Trophoblast cell (in vitro differentiated cells and primary cell): ENCODE data around the gene GAS2L2.

Experiments used
- DNase-seq, 2 donors: peaks; one replicate each; pipeline ENCODE4 v3.0.0-alpha.2; 2016
- H2AFZ ChIP-seq: 2 replicates; pipeline ENCODE4 v1.6.1; 2013; ENCODE audit warnings: low read length, moderate library complexity, mild to moderate bottlenecking; ENCODE audit not compliant: insufficient read depth, poor library complexity
- H2AK5ac ChIP-seq: 2 replicates; pipeline ENCODE4 v1.6.1; 2013; ENCODE audit warnings: mild to moderate bottlenecking, low read length
- H2BK120ac ChIP-seq: 2 replicates; pipeline ENCODE4 v1.6.1; 2013; ENCODE audit warnings: low read length, mild to moderate bottlenecking, moderate library complexity; ENCODE audit not compliant: insufficient read depth, poor library complexity
- H2BK12ac ChIP-seq: 2 replicates; pipeline ENCODE4 v1.6.1; 2013; ENCODE audit warnings: mild to moderate bottlenecking, low read length, moderate library complexity
- H2BK5ac ChIP-seq: 2 replicates; pipeline ENCODE4 v1.6.1; 2013; ENCODE audit warnings: low read length, low read depth, moderate library complexity, mild to moderate bottlenecking; ENCODE audit not compliant: poor library complexity
- H3K14ac ChIP-seq: 2 replicates; pipeline ENCODE4 v1.6.1; 2013; ENCODE audit warnings: mild to moderate bottlenecking, low read length
- H3K18ac ChIP-seq: 2 replicates; pipeline ENCODE4 v1.6.1; 2013; ENCODE audit warnings: mild to moderate bottlenecking, low read length
- H3K23ac ChIP-seq: 2 replicates; pipeline ENCODE4 v1.6.1; 2013; ENCODE audit warnings: low read length
- H3K27ac ChIP-seq: 2 replicates; pipeline ENCODE4 v1.5.1; 2013; ENCODE audit warnings: low read depth, mild to moderate bottlenecking, inconsistent platforms, low read length, moderate library complexity
- H3K27me3 ChIP-seq: 2 replicates; pipeline ENCODE4 v1.6.1; 2013; ENCODE audit warnings: inconsistent platforms, mild to moderate bottlenecking, low read length, moderate library complexity; ENCODE audit not compliant: insufficient read depth
- H3K36me3 ChIP-seq, 2 experiments: 1 replicate in 1 of 2; 2 replicates in 1 of 2; pipeline ENCODE4 v1.6.1; 2013; ENCODE audit warnings: low read length in 2 of 2, mild to moderate bottlenecking in 2 of 2, moderate library complexity in 1 of 2; ENCODE audit not compliant: insufficient read depth in 2 of 2, control insufficient read depth in 1 of 2
- H3K4ac ChIP-seq: 2 replicates; pipeline ENCODE4 v1.6.1; 2013; ENCODE audit warnings: low read depth, mild to moderate bottlenecking, low read length, moderate library complexity
- H3K4me1 ChIP-seq, 2 experiments: 1 replicate in 1 of 2; 2 replicates in 1 of 2; pipeline ENCODE4 v1.6.1; 2013; ENCODE audit warnings: low read length in 2 of 2, mild to moderate bottlenecking in 2 of 2, moderate library complexity in 1 of 2; ENCODE audit not compliant: insufficient read depth in 2 of 2, control insufficient read depth in 1 of 2
- H3K4me2 ChIP-seq: 2 replicates; pipeline ENCODE4 v1.6.1; 2013; ENCODE audit warnings: inconsistent platforms, mild to moderate bottlenecking, low read length, moderate library complexity
- H3K4me3 ChIP-seq: 2 replicates; pipeline ENCODE4 v1.5.1; 2013; ENCODE audit warnings: mild to moderate bottlenecking, low read depth, low read length, inconsistent platforms
- H3K79me1 ChIP-seq: one replicate; pipeline ENCODE4 v1.6.1; 2013; ENCODE audit warnings: low read length
- H3K79me2 ChIP-seq: 2 replicates; pipeline ENCODE4 v1.6.1; 2013; ENCODE audit warnings: low read length, mild to moderate bottlenecking; ENCODE audit not compliant: control insufficient read depth, insufficient read depth, poor library complexity
- H3K9ac ChIP-seq: 2 replicates; pipeline ENCODE4 v1.6.1; 2013; ENCODE audit warnings: mild to moderate bottlenecking, low read length
- H3K9me3 ChIP-seq: 2 replicates; pipeline ENCODE4 v1.6.1; 2013; ENCODE audit warnings: low read depth, mild to moderate bottlenecking, control low read depth, inconsistent platforms, low read length; ENCODE audit not compliant: insufficient read depth
- H4K12ac ChIP-seq: 2 replicates; pipeline ENCODE4 v1.6.1; 2013; ENCODE audit warnings: low read depth, mild to moderate bottlenecking, low read length, moderate library complexity
- H4K8ac ChIP-seq: 2 replicates; pipeline ENCODE4 v1.6.1; 2013; ENCODE audit warnings: low read depth, mild to moderate bottlenecking, low read length, moderate library complexity
- H4K91ac ChIP-seq: one replicate; pipeline ENCODE4 v1.6.1; 2013; ENCODE audit warnings: low read depth, mild to moderate bottlenecking, low read length, moderate library complexity
- WGBS: extraction: QIAGEN DNeasy Blood & Tissue Kit; methylation state at CpG from one replicate; pipeline ENCODE4 v1.1.7; 2013; ENCODE audit warnings: missing lambda C conversion rate; ENCODE audit not compliant: insufficient read length, insufficient coverage; ENCODE audit errors: extremely low coverage; 5-methylcytosine and 5-hydroxymethylcytosine counted together

The GAS2L2 gene

DNA sequence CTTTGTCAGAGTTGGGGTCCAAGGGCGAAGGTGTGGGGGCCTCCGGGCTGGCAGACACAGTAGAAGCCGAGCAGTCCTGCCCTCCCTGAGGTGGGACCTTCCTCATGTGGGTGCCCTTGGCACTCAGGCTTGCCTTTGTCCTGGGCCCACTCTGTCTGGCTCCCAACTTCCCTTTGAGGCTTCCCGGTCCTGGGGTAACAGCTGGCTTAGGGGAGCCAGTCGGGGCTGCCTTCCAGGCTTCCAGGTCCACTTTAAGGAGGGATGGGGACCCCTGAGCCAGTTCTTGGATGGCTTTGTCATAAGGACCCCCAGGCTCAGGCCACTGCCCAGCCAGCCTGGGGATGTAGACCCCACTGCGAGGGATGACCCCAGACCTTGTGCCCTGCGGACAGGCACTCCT, 7.8 kb downstream of the GAS2L2 start:
- Histone ChIP-seq H3K79me2 (no peaks in the 10 kb centered on the region), H3K9me3 (peaks cover 10% of the 10 kb centered on the region), H3K36me3 (no peaks in the 10 kb centered on the region), H3K27me3 (peaks cover 4% of the 10 kb centered on the region), H2AFZ (no peak overlapping the region), H3K4me3 (no peak overlapping the region), H2BK12ac (no peak overlapping the region), H3K79me1 (no peaks in the 10 kb centered on the region), H3K4ac (no peak overlapping the region), H3K4me1 (peaks cover 5 to 8% of the 10 kb centered on the region in 2 experiments), H3K27ac (no peak overlapping the region), H3K23ac (no peak overlapping the region), H4K91ac (no peak overlapping the region), H3K18ac (no peak overlapping the region), H3K14ac (no peak overlapping the region), H4K12ac (no peak overlapping the region), H3K9ac (no peak overlapping the region), H2BK120ac (no peak overlapping the region), H4K8ac (no peak overlapping the region), H2BK5ac (no peak overlapping the region), H3K4me2 (no peak overlapping the region), H2AK5ac (no peak overlapping the region)
- no peak for DNase-seq
- WGBS, result no CpG with 5 or more reads among the region's 7 CpGs

DNA sequence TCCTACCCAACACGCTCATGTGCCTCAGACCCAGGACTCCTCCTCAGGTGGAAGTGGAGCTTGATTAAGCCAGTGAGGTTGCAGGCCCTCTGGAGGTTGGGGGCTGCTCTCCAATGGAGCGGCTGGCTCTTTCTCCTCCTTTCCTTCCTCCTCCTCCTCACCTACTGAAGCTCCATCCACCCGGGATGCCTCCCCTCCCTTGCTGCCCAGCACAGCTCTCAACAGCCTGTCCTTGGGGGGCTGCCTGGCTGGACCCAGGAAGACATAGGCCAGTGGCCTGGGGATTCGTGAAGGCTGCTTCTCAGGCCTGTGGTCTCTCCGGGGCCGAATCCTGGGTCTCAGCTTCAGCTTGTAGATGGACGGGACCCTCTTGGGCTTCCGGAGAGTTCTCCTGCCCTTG, 8.2 kb downstream of the GAS2L2 start:
- Histone ChIP-seq H3K79me1 (no peaks in the 10 kb centered on the region), H4K8ac (no peak overlapping the region), H3K4me2 (no peak overlapping the region), H3K36me3 (no peaks in the 10 kb centered on the region), H3K79me2 (no peaks in the 10 kb centered on the region), H3K23ac (no peak overlapping the region), H3K9me3 (peaks cover 14% of the 10 kb centered on the region), H3K18ac (no peak overlapping the region), H3K4me1 (peaks cover under 1 to 4% of the 10 kb centered on the region in 2 experiments), H4K12ac (no peak overlapping the region), H3K9ac (no peak overlapping the region), H3K4ac (no peak overlapping the region), H3K14ac (no peak overlapping the region), H2BK12ac (no peak overlapping the region), H3K27ac (no peak overlapping the region), H4K91ac (no peak overlapping the region), H2BK120ac (no peak overlapping the region), H3K27me3 (peaks cover 4% of the 10 kb centered on the region), H2AFZ (no peak overlapping the region), H3K4me3 (no peak overlapping the region), H2BK5ac (no peak overlapping the region), H2AK5ac (no peak overlapping the region)
- WGBS, result no CpG with 5 or more reads among the region's 8 CpGs
- DNase-seq, result no peak

DNA sequence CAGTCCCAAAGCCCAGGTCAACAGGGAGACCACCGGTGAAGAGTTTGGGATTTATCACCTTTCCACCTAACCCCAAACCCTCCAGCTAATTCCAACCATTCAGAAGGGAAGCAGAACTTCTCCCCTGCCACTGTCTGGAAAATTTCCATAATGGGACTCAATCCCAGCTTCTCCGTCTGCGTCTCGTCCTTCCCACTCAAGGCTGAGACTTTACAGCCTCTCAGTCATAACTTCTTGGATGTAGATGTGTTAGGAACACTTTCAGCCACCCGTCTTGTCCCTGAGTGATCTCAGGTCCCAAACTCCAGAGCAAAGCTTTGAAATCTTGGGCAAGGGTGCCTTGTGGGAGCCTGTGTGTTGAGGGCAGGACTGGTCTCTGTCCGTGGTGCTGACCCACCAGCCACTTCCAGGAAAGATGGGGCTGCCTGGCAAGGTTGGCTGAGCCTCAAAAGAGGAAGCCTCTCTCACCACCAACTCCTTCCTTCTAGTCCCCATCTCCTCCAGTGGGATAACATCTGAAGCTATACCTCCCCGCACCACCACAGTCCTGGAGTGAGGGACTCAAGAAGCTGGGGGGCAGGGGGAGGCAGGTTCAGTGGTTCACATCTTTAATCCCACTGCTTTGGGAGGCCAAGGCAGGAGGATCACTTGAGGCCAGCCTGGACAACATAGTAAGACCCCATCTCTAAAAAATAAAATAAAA, 9.3 kb downstream of the GAS2L2 start:
- no peak overlapping the region for H4K8ac ChIP-seq
- H3K4me3 ChIP-seq, result no peak overlapping the region
- H3K9ac ChIP-seq, result no peak overlapping the region
- no peak overlapping the region for H3K23ac ChIP-seq
- peaks cover 14% of the 10 kb centered on the region for H3K9me3 ChIP-seq
- H4K12ac ChIP-seq, result no peak overlapping the region
- H2AFZ ChIP-seq, result no peak overlapping the region
- H2AK5ac ChIP-seq, result no peak overlapping the region
- H3K14ac ChIP-seq, result no peak overlapping the region
- H3K79me2 ChIP-seq, result no peaks in the 10 kb centered on the region
- no CpG with 5 or more reads among the region's 7 CpGs for WGBS
- no peak overlapping the region for H2BK120ac ChIP-seq
- H2BK5ac ChIP-seq, result no peak overlapping the region
- peaks cover 0 to 3% of the 10 kb centered on the region in 2 experiments for H3K4me1 ChIP-seq
- no peak overlapping the region for H4K91ac ChIP-seq
- no peak overlapping the region for H3K4ac ChIP-seq
- H3K4me2 ChIP-seq, result no peak overlapping the region
- H3K18ac ChIP-seq, result no peak overlapping the region
- H3K36me3 ChIP-seq, result no peaks in the 10 kb centered on the region
- DNase-seq, result peak; percentile 9 to 42
- no peaks in the 10 kb centered on the region for H3K79me1 ChIP-seq
- H3K27ac ChIP-seq, result no peak overlapping the region
- no peak overlapping the region for H2BK12ac ChIP-seq
- peaks cover 4% of the 10 kb centered on the region for H3K27me3 ChIP-seq

DNA sequence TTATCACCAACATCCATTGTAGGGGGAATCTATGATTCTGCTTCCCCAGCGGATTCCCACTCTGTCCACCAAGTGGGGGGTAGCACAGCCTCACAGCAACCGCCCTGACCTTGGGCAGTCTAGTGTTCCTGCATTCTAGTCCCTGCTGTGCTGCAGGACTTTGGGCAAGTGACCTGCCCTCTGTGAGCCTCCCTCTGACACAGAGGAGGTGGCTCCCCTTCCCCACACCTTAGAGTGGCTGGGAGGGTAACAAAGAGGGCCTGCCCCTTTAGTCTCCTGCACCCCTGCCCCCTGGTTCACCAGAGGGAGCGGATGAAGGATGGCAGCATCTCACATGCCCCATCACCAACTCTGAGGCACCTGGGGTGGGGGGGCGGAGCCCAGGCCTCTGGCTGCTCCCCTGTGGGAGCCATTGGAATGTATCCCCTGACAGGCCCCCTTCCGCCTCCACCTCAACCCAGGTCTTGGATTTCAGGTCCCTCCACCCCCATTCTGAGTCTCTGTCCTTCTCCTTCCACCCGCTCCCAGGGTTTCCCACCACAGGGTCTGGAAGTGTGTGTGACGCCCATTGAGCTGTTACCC, 10.1 kb downstream of the GAS2L2 start:
- no peak for DNase-seq
- Histone ChIP-seq H2BK12ac (no peak overlapping the region), H3K27me3 (peaks cover 4% of the 10 kb centered on the region), H3K79me1 (no peaks in the 10 kb centered on the region), H3K4ac (no peak overlapping the region), H3K18ac (no peak overlapping the region), H3K9me3 (peaks cover 14% of the 10 kb centered on the region), H3K14ac (no peak overlapping the region), H2AK5ac (no peak overlapping the region), H3K36me3 (no peaks in the 10 kb centered on the region), H4K91ac (no peak overlapping the region), H4K8ac (no peak overlapping the region), H3K4me1 (peaks cover 0 to 3% of the 10 kb centered on the region in 2 experiments), H3K9ac (no peak overlapping the region), H4K12ac (no peak overlapping the region), H3K4me3 (no peak overlapping the region), H3K23ac (no peak overlapping the region), H2BK120ac (no peak overlapping the region), H2AFZ (no peak overlapping the region), H2BK5ac (no peak overlapping the region), H3K79me2 (no peaks in the 10 kb centered on the region), H3K4me2 (no peak overlapping the region), H3K27ac (no peak overlapping the region)
- WGBS, result no CpG with 5 or more reads among the region's 7 CpGs
